ENCODE data around the gene HBS1L.

DNA sequence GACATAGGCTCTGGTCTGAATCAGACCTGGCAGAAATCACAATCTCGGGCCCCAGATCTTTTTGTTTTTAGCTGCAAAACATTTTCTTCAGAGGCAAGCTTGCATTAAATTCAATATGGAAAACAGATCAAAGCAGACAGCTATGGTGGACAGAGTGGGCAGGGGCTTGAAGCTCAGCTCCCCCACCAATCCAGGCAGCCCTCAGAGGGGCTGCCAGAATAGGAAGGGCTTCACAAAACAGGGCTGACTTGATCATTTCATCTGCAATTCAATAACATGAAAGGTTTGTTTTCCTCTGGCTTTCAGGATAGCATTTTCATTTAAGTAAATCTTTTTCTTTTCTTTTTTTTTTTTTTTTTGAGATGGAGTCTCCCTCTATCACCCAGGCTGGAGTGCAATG, 55.5 kb downstream of the HBS1L start:
- TF ChIP-seq, protein P1, sequence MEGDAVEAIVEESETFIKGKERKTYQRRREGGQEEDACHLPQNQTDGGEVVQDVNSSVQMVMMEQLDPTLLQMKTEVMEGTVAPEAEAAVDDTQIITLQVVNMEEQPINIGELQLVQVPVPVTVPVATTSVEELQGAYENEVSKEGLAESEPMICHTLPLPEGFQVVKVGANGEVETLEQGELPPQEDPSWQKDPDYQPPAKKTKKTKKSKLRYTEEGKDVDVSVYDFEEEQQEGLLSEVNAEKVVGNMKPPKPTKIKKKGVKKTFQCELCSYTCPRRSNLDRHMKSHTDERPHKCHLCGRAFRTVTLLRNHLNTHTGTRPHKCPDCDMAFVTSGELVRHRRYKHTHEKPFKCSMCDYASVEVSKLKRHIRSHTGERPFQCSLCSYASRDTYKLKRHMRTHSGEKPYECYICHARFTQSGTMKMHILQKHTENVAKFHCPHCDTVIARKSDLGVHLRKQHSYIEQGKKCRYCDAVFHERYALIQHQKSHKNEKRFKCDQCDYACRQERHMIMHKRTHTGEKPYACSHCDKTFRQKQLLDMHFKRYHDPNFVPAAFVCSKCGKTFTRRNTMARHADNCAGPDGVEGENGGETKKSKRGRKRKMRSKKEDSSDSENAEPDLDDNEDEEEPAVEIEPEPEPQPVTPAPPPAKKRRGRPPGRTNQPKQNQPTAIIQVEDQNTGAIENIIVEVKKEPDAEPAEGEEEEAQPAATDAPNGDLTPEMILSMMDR (conservative IDR thresholded peaks at IDR 0.05; ENCODE audit: low read depth, low read length) = no peak
- TF ChIP-seq SMC3 (IDR thresholded peaks at IDR 0.05; ENCODE audit: low read depth, low read length) = no peak
- TF ChIP-seq RAD21 (IDR thresholded peaks at IDR 0.05; ENCODE audit: low read length) = no peak
- TF ChIP-seq POLR2A (IDR thresholded peaks at IDR 0.05; ENCODE audit: low read depth, low read length) = no peak
- no peak for TF ChIP-seq RCOR1 (IDR thresholded peaks at IDR 0.05; ENCODE audit: insufficient replicate concordance, low read length)
- TF ChIP-seq, protein P2, sequence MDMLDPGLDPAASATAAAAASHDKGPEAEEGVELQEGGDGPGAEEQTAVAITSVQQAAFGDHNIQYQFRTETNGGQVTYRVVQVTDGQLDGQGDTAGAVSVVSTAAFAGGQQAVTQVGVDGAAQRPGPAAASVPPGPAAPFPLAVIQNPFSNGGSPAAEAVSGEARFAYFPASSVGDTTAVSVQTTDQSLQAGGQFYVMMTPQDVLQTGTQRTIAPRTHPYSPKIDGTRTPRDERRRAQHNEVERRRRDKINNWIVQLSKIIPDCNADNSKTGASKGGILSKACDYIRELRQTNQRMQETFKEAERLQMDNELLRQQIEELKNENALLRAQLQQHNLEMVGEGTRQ (IDR thresholded peaks at IDR 0.05; ENCODE audit: low read depth, low read length) = no peak
- no peak for TF ChIP-seq CEBPB (IDR thresholded peaks at IDR 0.05; ENCODE audit: low read depth, low read length)
- TF ChIP-seq RFX5 (IDR thresholded peaks at IDR 0.05; ENCODE audit: low read depth, low read length) = no peak

Measured in IMR-90 (cell line).